HepG2 (cell line): ENCODE measurements around the gene IRF7. TPM values are rescaled to one million over a fixed set of nuclear protein-coding genes. Genes with fewer than 3 reads are reported as not detected.

Experiments
- ATF4 ChIP-seq, 2 experiments: fragments of 450-650 bp in 1 of 2; sonication (generic) in 1 of 2; formaldehyde crosslinking; IDR thresholded peaks; 2 replicates each; pipeline versions ENCODE4 v1.5.0 to v1.8.0; 2020 to 2022; ENCODE audit warnings: mild to moderate bottlenecking in 1 of 2, missing genetic modification reagents in 1 of 2
- CTCF ChIP-seq: sonication (generic); formaldehyde crosslinking; IDR thresholded peaks from 2 replicates; pipeline ENCODE4 v1.5.0; 2020; ENCODE audit warnings: mild to moderate bottlenecking, missing genetic modification reagents, moderate library complexity
- GZF1 ChIP-seq: sonication (generic); formaldehyde crosslinking; IDR thresholded peaks from 2 replicates; pipeline ENCODE4 v1.5.1; 2020; ENCODE audit warnings: mild to moderate bottlenecking, missing genetic modification reagents
- JUND ChIP-seq: sonication (generic); formaldehyde crosslinking; IDR thresholded peaks from 2 replicates; pipeline ENCODE4 v1.8.0; 2022; ENCODE audit warnings: mild to moderate bottlenecking, missing genetic modification reagents
- MAZ ChIP-seq, 2 experiments: sonication (generic) in 1 of 2; formaldehyde crosslinking in 1 of 2; IDR thresholded peaks; 2 replicates each; pipeline versions ENCODE4 v1.5.0 to v1.6.1; 2012 to 2020; ENCODE audit warnings: low read depth in 2 of 2, mild to moderate bottlenecking in 2 of 2, borderline replicate concordance in 1 of 2, improper control_type of control experiment in 1 of 2, low read length in 1 of 2, missing genetic modification reagents in 1 of 2, moderate library complexity in 1 of 2
- MLLT10 ChIP-seq: sonication (generic); formaldehyde crosslinking; IDR thresholded peaks from 2 replicates; pipeline ENCODE4 v1.4.0; 2020; ENCODE audit warnings: missing genetic modification reagents
- NPAS2 ChIP-seq: sonication (generic); formaldehyde crosslinking; IDR thresholded peaks from 2 replicates; pipeline ENCODE4 v1.8.0; 2022; ENCODE audit warnings: mild to moderate bottlenecking, missing genetic modification reagents, borderline replicate concordance
- PHF8 ChIP-seq: sonication (generic); formaldehyde crosslinking; IDR thresholded peaks from 2 replicates; pipeline ENCODE4 v1.5.0; 2020; ENCODE audit warnings: missing genetic modification reagents
- POLR2AphosphoS2 ChIP-seq: IDR thresholded peaks from 2 replicates; pipeline ENCODE4 v1.6.1; 2011; ENCODE audit warnings: low read depth, low read length, improper control_type of control experiment
- PRDM15 ChIP-seq: sonication (generic); formaldehyde crosslinking; IDR thresholded peaks from 2 replicates; pipeline ENCODE4 v1.4.0; 2020; ENCODE audit warnings: missing genetic modification reagents
- TBL1XR1 ChIP-seq: fragments of 150-350 bp; IDR thresholded peaks from 2 replicates; pipeline ENCODE4 v1.6.1; 2014; ENCODE audit warnings: borderline replicate concordance, low read length; ENCODE audit not compliant: partially characterized antibody
- TOE1 ChIP-seq: sonication (generic); formaldehyde crosslinking; IDR thresholded peaks from 2 replicates; pipeline ENCODE4 v1.4.0; 2020; ENCODE audit warnings: mild to moderate bottlenecking, missing genetic modification reagents
- ZBTB25 ChIP-seq: IDR thresholded peaks from 2 replicates; pipeline ENCODE4 v1.6.1; 2018; ENCODE audit warnings: missing genetic modification reagents
- ZFP82 ChIP-seq: sonication (generic); formaldehyde crosslinking; IDR thresholded peaks from 2 replicates; pipeline ENCODE4 v1.5.1; 2020; ENCODE audit warnings: mild to moderate bottlenecking, missing genetic modification reagents, borderline replicate concordance
- ZNF234 ChIP-seq: sonication (generic); formaldehyde crosslinking; conservative IDR thresholded peaks from 2 replicates; pipeline ENCODE4 v1.5.1; 2020; ENCODE audit warnings: mild to moderate bottlenecking, missing genetic modification reagents
- ZNF607 ChIP-seq: sonication (generic); formaldehyde crosslinking; IDR thresholded peaks from 2 replicates; pipeline ENCODE4 v1.5.1; 2020; ENCODE audit warnings: missing genetic modification reagents, mild to moderate bottlenecking, borderline replicate concordance
- ZNF644 ChIP-seq: IDR thresholded peaks from 2 replicates; pipeline ENCODE4 v1.6.1; 2016; ENCODE audit warnings: low read depth
- ZNF747 ChIP-seq: sonication (generic); formaldehyde crosslinking; IDR thresholded peaks from 2 replicates; pipeline ENCODE4 v1.8.1; 2023; ENCODE audit warnings: missing genetic modification reagents, mild to moderate bottlenecking, borderline replicate concordance
- ZNF761 ChIP-seq: sonication (generic); formaldehyde crosslinking; conservative IDR thresholded peaks from 2 replicates; pipeline ENCODE4 v1.4.0; 2020; ENCODE audit warnings: mild to moderate bottlenecking, missing genetic modification reagents
- ZNF766 ChIP-seq: sonication (generic); formaldehyde crosslinking; IDR thresholded peaks from 2 replicates; pipeline ENCODE4 v1.5.0; 2020; ENCODE audit warnings: missing genetic modification reagents, borderline replicate concordance
- ZNF780A ChIP-seq: sonication (generic); formaldehyde crosslinking; IDR thresholded peaks from 2 replicates; pipeline ENCODE4 v1.8.0; 2022; ENCODE audit warnings: mild to moderate bottlenecking, missing genetic modification reagents, moderate library complexity
- polyA plus RNA-seq, 8 experiments: library from polyadenylated mRNA; depleted of rRNA in 3 of 8; stranded (reverse) in 7 of 8; unstranded in 1 of 8; fragments of >200 nt; fragmentation: Illumina TruSeq in 4 of 8; extraction: Trizol in 4 of 8; gene quantifications; 2 replicates each; pipeline versions ENCODE4 v1.2.1 to v1.2.3, GENCODE V29; 2011 to 2016; ENCODE audit warnings: low read depth in 4 of 8, missing spikeins in 1 of 8, mixed read lengths in 1 of 8; ENCODE audit not compliant: insufficient read depth in 1 of 8
- total RNA-seq, 5 experiments: library from RNA; depleted of rRNA; stranded (reverse); fragments of >200 nt; fragmentation: Illumina TruSeq; extraction: Trizol; gene quantifications; 2 replicates each; pipeline ENCODE4 v1.2.3, GENCODE V29; 2016; ENCODE audit warnings: low read depth in 1 of 5

Gene IRF7
- total and polyA plus RNA-seq, 2 of the 13 experiments (the other 11 are each of a cell fraction or from before 2014, with no cell fraction given) = not detected

GRCh38 chr11:569158-569885 lies 46.4 kb downstream of the IRF7 start (continued):
- TF ChIP-seq PRDM15 (CRISPR knock-in tag) (no peak), MLLT10 (no peak), ZNF780A (CRISPR knock-in tag) (no peak), ZNF607 (CRISPR knock-in tag) (no peak), ZNF644 (CRISPR knock-in tag) (no peak), PHF8 (CRISPR knock-in tag) (no peak), ATF4 (CRISPR knock-in tag; IDR thresholded peaks at IDR 0.05) (no peak), CTCF (no peak), TOE1 (CRISPR knock-in tag) (no peak), ZNF234 (CRISPR knock-in tag) (no peak), ZNF766 (CRISPR knock-in tag) (no peak), GZF1 (peak; percentile 57; the same call in 1 of the 2 replicates), ZNF761 (CRISPR knock-in tag) (no peak), NPAS2 (no peak), ZBTB25 (CRISPR knock-in tag) (no peak), JUND (CRISPR knock-in tag) (0 out of 2 replicates have a peak, but pooled peaks have one; percentile 41), MAZ (IDR thresholded peaks at IDR 0.05; ENCODE audit: borderline replicate concordance, low read depth, low read length) (no peak), MAZ (CRISPR knock-in tag; IDR thresholded peaks at IDR 0.05; ENCODE audit: low read depth) (no peak), ZFP82 (CRISPR knock-in tag) (no peak), ZNF747 (peak; percentile 25; the same call in 1 of the 2 replicates), POLR2AphosphoS2 (no peak), TBL1XR1 (no peak)
